GM03348 (cell line): Measurements from ENCODE around the gene TBX19.
A peak's percentile ranks its signal among the peaks of the same experiment; 100 is the strongest.

Source experiments
- DNase-seq: peaks from one replicate; pipeline ENCODE4 v3.0.0; 2012; ENCODE audit warnings: low spot score

The TBX19 gene

DNA sequence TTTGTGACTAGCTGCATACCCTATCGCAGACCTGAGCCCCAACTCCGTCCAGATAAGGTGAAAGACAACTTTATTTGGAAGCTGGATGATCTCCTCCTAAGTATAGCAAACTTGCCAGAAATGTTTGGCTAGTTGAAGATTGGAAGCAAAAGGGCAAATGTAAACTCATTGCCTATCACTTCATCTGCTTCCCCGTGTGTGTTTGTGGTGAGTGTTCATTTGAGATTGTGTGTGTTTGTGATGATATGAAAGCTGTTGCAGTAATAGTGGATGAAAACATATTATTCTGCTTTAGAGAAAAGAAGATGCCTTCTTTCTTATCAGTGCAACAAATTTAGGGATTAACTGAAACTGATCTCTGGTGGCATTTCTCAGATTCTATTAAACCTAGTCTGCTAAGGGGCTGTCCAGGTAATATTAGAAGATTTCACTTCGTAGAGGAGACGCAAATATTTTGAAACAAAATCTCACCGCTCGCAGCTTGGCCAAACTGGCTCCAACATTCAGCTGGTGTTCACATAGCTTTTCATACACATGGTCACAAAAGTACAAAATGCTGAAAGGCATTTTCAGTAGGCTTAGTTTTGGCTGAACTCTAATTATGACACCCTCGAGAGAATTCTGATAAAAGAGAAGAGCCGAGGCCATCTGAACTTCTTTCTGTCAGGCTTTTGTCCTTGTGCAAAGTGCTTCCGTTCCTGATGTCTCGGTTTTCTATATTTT is 1.1 kb downstream of the TBX19 start:
- no peak for DNase-seq

DNA sequence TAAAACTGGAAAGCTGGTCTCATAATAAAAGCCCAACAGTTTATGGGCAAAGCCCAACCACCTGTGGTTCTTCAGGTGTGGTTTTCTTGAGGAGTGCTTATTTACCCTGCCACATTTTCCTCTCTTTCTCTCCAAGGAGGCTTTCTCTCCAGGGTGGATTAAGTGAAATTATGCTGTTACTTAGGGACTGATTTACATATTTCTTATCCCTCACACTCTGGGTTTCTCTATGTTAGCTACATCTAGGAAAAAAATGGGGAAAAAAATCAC is 4.8 kb downstream of the TBX19 start:
- no peak for DNase-seq

DNA sequence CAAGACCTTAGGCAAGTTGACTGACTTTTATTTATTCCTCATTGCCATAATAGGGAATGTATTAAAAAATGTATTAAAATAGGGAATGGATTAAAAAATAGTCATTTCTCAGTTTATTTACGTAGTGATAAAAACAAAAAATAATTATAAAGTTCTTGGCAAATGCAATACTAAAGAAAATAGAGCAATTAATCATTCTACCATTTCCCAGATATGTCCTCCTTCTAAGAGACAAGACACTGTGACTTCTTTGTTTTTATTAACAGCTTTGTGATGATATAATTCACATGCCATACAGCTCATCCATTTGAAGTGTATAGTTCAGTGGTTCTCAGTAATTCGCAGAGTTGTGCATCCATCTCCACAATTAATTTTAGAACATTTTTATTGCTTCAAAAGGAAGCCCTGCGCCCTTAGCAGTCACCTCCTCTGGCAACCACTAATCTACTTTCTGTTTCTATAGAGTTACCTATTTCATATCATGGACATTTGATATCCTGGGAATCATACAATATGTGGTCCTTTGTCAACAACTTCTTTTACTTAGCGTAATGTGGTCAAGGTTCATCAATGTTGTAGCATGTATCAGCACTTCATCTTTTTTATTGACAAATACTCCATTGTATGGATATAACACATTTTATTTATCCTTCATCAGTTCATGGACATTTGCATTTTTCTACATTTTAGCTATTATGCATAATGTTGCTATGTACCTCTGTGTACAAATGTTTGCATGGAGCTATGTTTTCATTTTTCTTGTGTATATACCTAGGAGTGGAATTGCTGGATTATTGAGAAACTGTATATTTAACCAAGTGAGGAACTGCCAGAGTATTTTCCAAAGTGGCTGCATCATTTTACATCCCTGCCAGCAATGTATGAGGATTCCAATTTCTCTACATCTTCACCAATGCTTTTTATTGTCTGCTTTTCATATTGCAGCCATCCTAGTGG is 5.6 kb downstream of the TBX19 start:
- no peak for DNase-seq

DNA sequence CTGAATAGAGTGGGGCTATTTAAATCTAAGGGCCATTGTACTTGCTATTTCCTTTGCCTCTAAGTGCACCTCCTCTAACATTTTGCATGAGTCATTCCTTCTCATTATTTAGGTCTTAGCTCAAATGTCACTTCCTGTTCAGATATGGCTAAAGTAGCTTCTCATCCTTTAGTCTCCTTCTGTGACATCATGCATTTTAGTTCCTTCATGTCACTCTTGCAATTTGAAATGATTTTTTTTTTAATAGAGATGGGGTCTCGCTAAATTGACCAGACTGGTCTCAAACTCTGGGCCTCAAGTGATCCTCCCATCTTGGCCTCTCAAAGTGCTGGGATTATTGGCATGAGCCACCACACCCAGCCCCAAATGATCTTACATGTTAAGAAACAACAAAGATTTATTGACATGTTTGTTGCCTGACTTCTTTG is 6.6 kb downstream of the TBX19 start:
- DNase-seq: no peak

DNA sequence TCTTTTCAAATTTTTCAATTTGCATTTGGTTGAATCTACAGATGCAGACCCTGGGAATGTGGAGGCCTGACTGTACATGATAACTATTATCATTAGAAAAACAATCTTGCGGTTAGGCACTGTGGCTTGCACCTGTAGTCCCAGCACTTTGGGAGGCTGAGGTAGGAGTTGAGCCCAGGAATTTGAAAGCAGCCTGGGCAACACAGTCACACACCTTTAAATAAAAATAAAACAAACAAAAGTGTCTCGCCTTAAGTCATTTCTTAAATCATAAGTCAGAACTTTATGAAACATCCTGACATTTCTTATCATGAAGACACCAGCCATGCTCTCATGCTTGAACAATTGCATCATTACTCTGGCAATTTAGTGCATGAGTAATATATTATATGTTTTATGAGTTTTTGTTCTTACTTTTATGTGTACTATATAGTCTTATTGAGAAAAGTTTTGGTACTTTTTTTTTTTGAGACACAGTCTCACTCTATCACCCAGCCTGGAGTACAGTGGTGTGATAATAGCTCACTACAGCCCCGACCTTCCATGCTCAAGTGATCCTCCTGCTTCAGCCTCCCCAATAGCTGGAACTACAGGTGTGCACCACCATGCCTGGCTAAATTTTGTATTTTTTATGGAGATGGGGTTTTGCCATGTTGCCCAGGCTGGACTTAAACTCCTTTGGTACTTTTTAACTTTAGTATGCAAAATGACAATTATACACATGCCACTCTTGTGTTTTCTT is 7.8 kb downstream of the TBX19 start:
- no peak for DNase-seq

DNA sequence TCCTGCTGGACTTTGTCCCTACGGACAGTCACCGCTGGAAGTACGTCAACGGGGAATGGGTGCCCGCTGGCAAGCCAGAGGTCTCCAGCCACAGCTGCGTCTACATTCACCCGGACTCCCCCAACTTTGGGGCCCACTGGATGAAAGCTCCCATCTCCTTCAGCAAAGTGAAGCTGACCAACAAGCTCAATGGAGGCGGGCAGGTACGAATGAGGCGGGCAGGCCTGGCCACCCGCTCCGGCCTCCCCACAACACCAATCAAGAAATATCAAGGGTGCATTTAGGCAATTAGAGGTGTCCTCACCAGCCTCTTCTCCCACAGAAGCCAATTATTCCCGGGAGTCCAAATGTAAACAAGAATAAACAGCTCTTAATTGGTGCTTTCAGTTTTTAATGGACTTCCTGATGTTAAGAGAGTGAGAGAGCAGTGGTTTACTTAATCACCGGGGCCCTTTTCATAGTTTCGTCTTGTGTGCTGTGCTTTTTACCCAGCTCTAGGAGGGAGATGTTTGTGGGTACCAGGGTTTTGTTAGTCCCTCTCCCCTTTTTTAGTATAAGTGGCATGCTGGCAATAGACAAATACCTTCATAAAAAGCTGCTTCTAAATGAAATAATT is 10.7 kb downstream of the TBX19 start:
- no peak for DNase-seq

DNA sequence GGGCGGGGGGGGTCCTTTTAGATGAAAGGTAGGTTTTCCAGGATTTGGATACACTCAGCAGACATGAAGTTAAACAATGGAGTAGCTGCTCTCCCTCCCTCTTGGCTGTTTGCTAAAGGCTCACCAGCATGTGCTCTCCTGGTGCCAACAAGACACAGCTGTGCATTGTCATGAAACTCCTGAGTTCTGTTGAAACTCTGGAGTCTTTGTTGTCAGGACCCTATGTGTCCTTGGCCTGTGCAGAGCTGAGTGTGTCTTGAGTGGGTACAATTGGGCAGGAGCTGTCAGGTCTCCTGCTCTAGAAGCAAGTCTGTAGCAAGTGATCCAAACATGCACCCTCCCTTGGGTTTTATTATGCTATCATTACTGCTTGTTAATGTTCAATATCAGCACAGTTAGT is 12.7 kb downstream of the TBX19 start:
- DNase-seq: no peak

DNA sequence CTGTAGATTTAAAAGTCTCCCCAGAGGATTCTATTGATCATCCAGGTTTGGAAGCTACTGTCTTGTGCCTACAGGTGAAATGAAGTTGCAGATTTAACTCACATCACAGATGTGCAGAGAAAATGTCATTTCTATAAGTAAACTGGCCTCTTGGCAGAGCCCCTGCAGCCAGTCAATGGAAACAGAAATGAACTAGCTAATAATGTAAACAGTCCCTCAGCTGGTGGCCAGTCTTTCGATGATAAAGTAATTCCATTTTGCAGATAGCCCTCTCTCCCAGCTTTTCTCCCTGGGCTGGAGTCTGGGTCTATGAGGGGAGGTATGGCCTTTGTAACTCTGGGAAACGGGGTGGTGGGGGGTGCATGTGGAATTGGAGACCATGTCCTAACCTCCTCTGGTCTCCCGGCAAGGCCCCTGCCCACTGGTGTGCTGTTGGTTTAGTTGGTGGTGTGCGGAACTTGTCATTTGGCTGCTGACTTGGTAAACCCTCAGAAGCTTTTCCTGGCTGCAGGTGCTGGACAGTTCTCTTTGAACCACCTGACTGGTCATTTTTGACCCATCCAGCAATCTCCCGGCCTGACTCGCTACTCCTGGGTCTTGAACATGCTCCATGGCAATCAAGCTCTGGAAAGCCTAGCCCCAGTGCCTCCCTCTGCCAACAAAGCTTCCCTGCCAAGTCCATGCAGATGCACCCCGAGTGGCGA is 14.9 kb downstream of the TBX19 start:
- DNase-seq: no peak

DNA sequence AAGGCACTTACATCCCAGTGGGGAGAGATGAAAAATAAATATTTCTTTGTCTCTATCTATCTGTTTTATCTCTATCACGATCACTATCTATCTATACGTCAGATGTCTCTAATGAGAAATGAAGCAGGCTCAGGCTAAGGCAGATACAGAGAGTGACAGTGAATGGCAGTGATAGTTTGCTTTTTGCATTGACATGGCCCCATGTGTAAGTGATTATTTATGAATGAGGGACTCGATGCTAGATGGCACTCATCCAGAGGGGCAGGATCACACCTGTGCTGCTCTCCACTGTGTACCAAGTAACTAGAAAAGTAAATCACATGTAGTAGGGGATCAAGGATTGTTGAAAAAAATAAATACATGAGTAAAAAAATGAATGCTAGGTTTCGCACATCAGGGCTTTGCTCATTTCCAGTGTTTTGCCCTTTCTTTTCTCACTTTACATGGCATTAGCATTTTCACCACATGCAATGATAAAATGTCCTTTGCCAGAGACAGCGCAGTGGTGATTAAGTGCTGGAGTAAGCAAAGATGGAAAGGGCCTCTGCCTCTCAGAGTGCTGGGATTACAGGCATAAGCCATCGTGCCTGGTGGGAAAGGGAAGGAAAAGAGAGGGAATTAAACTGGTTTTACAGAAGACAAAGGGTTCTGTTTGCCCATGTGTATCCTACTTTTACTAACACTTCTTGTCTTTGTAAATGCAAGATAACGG is 16.5 kb downstream of the TBX19 start:
- DNase-seq: no peak

DNA sequence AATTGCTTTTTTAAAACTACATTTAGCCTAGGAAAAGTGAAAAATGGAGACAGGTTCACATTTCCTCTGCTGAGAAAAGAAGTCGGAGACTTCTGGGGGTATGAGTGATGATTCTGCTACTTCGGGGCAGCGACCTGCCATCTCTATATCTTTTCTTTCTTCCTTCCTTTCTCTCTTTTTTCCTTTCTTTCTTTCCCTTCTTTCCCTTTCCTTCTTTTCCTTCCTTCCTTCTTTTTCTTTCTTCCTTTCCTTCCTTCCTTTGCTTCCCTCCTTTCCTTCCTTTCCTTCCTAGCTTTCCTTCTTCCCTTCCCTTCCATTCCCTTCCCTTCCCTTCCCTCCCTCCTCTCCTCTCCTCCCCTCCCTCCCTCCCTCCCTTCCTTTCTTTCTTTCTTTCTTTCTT is 17.8 kb downstream of the TBX19 start:
- DNase-seq: no peak

DNA sequence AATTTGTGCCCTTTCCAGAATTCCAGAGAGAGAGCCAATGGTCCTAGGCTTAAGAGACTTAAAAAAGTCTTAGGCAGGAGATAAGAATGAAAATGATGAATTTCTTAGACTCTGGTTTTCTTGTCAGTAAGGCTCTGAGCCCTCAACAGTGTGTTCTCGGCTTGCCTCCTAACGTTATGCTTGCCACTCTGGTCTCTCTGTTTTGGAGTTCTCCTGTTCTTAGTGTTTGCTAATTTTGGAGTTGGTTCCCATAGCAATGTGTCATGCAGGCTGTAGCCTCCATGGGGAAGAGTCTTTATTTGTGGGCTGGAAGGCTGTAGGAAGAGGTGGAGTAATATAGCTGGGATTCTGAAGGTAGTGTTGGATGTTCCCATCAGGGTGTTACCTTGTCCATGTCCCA is 19.9 kb downstream of the TBX19 start:
- DNase-seq: no peak

DNA sequence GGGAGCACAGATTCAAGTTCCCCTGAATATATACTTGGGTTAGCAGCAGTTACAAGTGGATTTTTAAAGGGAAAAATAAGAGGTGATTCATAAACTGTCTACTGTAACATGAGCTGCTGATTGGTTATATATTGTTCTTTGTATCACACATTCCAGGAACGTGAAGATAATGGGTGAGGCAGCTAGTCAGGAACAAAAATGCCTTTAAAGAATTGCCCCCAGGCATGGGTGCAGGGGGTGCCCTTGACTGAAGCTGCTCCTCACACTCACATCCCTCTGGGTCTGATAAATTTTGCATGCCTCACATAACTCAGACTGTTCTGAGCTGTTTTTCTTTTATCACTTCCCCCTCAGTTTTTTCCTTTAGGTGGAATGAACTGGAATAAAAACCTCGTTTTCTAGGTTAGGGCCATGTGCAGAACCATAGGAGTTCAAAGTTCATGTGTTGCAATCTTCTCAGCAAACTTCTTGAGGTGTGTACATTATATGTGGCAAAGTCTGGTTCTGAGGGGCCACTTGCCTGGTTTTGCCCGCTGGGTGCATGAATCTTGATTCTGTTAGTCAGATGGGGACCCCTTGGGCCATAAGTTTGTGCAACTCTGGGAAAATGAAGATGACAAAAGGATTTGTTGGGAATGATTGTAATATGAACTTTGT is 21.1 kb downstream of the TBX19 start:
- DNase-seq: peak; percentile 54

DNA sequence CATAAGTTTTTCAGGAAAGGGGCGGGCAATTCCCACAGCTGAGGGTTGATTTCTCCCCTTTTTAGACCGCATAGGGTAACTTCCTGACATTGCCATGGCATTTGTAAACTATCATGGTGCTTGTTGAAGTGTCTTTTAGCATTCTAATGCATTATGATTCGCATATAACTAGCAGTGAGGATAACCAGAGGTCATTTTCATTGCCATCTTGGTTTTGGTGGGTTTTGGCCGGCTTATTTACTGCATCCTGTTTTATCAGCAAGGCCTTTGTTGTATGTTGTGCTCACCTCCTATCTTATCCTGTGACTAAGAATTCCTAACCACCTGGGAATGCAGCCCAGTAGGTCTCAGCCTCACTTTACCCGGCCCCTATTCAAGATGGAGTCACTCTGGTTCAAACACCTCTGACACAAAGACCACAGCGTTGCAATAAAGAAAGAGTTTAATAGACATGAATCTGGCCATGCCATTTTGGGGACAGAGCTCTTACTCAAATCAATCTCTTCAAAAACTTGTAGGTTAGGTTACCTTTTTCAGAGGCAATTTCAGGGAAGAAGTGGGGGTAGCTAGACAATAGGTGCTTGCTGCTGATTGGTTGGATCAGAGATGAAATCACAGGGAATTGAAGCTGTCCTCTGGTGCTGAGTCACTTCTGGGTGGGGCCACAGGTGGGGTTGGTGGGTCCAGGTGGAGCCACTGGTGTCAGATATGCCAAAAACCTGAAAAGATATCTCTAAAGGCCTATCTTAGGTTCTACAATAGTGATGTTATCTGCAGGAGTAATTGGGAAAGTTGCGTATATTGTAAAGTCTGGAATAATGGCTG is 23.3 kb downstream of the TBX19 start:
- DNase-seq: no peak

DNA sequence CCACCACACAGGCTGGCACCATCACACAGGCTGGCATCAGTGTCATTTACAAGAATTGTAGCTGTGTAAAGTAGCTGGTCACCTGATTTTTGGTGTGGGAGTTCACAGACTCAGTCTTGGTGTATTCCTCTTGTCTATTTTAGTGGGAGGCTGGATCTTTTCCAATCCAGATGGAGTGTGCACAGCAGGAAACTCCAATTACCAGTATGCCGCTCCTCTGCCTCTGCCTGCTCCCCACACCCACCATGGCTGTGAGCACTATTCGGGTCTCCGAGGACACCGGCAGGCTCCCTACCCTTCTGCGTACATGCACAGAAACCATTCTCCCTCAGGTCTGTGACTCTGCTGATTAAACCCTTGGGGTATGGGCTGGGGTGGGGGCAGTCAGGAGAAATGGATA is 24.2 kb downstream of the TBX19 start:
- no peak for DNase-seq

DNA sequence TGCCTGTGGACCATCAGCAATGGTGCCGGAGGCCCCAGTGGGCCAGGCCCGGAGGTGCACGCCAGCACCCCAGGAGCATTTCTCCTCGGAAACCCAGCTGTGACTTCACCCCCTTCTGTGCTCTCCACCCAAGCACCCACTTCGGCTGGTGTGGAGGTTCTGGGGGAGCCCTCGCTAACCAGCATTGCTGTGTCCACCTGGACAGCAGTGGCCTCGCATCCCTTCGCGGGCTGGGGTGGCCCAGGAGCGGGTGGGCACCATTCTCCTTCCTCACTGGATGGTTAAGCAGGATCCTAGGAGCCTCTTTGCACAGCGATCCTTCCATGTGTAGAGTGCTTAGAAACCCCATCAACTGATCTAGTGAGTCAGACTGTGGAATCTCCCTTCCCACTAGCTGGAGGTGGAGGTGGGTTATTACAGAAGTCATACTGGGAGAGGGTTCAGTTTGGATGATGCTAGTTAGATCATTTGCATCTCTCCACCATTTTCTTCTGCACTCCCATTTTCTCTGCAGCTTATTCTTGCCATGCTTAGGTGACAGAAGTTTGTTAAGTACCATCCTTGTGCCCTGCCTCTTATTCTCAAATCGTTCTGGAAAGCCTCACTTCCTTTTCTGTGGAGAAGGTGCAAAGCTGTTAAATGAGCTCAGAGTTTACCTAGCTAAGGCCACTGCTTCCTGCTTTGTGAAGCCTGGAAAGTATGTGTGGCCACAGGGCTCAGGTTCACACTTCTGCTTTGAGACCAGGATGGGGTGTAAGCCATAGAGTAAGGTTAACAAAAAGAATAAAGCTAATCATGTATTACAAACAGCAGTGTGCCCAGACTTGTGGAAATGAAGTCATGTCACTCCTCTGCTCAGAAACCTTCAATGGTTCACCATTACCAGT is 32.3 kb downstream of the TBX19 start:
- no peak for DNase-seq

DNA sequence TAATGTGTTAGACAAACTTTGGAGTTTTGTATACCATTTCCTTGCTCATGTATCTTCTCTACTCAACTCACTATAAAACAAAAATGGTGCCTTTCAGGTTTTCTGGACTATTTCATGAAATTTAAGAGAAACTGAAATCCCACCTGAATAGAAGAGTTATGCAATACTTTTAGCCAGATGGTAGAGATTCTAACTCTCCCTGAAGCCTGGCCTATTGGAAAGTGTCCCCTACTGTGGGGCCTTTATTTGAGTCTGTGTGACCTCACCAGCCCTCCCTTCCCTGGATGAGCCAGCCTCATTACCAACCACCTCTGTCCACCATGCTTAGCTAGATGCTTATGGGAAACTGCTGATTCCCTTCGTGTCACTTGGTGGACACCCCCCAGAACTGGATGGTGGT is 35.5 kb downstream of the TBX19 start:
- no peak for DNase-seq

DNA sequence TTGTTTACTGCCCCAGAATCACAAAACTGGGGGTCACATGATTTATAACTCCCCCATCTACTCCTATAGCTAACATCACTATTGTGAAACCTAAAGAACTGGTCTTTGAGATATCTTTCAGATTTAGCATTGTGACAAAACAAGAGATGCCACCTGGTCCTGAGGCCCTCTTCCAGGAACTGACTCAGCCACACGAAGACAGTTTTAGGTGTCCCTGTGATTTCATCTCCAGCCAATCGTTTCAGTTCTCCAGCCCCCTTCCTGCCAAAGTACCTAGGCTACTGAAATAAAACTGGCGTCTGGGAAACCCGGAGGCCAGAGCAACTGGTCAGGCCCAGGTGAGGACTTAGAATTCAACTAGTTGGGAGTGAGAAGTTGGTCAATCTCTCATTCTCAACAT is 36.6 kb downstream of the TBX19 start:
- DNase-seq: no peak

DNA sequence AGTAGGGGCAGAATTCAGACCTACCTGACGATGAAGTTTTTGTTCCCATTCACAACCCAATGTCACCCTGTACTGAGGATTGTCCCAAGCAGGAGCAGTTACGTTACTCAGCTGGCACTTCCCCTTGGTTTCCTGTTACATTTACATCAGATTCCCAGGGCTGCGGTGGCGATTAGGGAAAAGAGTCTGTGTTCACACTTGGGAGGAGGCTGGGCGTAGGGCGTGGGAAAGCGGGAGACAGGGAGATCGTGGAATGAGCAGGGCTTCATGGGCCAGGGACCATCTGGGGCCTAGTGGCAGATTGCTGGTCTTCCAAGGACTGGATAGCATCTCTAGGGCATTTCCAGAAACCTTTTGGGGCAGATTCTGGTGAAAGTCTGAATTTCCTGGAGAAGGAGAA is 39.0 kb downstream of the TBX19 start:
- DNase-seq: no peak

DNA sequence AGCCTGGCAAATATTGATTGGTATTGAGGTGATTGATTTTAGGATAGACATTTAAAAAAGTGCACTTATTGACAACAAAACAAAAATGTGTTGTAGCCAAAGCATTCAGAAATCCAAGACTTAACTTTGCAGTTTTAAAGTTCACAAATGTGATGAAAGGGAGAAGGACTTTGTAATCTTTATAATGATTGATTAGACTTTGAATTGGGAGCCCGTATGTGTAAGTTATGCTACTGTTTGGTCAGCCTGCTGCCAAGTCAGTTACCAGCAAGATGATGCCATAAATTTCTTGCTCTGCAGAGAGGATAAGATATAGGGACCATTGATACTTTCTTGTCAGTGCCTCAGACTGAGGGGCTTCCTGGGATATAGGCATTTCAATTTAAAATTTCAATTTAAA is 39.5 kb downstream of the TBX19 start:
- DNase-seq: no peak
